ENCODE data around the gene TJP1.

GRCh38 chr15:29765234-29765841 lies 56.9 kb downstream of the TJP1 start:
- TF ChIP-seq EZH2 (IDR thresholded peaks at IDR 0.05; ENCODE audit: low read depth), result no peak
- TF ChIP-seq CTCF (conservative IDR thresholded peaks at IDR 0.05), result no peak

Measured in PC-9 (cell line).